HG03565 (cell line): Measurements from ENCODE around the gene DPP7.

Experiments used
- ATAC-seq: cut with Tn5 transposase; IDR thresholded peaks from one replicate; pipeline ENCODE4 v1.9.1; 2021; ENCODE audit warnings: mild to moderate bottlenecking, moderate library complexity; ENCODE audit not compliant: unreplicated experiment

DPP7 gene

GRCh38 chr9:137112564-137113384, 1.8 kb downstream of the DPP7 start:
- no peak for ATAC-seq

DNA sequence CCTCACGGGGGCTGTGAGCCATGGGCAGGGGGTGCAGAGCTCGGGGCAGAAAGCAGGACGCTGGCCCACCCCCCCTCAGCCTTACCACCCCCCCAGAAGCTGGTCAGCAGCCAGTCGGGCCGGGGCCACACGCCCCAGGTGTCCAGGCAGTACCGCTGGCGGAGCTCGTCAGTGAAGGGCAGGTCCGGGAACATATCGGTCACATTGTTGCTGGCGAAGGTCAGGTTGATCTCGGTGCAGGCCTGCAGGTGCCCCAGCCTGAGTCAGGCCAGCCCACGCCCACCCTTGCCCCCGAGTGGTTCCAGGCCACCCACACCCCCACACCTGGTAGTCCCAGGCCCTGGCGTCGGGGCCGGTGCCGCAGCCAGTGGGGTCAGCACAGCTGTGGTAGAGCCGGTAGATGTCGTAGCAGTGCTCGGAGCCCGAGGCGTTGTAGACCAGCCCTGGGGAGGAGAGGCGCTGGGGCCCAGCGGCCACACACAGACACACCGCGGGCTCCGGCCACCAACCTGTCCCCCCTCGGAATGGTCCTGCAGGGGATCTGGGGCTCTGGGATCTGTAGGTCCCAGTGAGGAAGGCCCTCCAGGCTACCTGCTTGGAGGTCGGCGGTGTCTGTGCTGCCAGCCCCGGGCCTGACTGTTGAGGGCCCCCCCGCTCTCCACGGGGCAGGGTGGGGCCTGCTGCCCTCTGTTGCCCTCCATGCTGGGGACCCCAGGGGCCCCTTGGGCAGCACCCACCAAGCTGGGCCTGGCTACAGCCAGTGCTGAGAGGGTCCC, 2.6 kb downstream of the DPP7 start:
- ATAC-seq, result no peak

GRCh38 chr9:137110911-137111787, 3.4 kb downstream of the DPP7 start:
- no peak for ATAC-seq

DNA sequence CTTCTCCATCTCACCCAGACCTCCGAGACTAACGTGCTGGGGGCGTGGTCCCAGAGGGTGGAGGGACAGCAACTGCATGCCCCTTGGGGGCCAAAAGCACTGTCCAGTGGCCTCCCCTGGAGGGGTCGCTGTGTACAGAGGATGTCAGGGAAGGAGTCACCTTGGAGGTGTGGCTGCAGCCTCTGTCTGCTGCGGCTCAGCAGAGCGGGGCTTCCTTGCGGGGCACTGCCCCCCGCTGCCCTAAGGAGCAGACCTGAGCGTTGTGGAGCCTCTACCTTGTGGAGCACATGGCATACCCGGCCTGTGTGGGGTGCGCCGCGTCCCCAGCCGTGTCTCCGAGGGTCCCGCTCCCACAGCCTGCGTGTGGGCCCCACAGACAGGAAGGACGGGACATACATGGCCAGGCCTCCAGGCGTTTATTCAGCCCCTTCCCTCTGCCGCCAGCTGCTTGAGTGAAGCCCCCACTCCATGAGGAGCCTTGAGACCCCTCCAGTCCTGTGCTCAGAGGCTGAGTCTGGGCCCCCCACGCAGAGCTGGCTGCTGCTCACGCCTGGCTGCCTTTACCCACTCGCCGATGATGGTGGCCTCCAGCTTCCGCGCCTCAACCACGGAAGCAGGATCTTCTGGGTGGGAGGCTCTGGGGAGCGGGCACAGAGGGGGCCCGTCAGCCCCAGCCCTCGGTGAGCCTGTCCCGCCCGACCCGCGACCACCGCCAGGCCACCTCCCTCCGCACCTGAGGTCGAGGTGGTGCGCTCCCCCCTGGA, 4.2 kb downstream of the DPP7 start:
- no peak for ATAC-seq

- ATAC-seq, result no peak
These were observed 5.0 kb downstream of the DPP7 start for GRCh38 chr9:137109250-137110146.

DNA sequence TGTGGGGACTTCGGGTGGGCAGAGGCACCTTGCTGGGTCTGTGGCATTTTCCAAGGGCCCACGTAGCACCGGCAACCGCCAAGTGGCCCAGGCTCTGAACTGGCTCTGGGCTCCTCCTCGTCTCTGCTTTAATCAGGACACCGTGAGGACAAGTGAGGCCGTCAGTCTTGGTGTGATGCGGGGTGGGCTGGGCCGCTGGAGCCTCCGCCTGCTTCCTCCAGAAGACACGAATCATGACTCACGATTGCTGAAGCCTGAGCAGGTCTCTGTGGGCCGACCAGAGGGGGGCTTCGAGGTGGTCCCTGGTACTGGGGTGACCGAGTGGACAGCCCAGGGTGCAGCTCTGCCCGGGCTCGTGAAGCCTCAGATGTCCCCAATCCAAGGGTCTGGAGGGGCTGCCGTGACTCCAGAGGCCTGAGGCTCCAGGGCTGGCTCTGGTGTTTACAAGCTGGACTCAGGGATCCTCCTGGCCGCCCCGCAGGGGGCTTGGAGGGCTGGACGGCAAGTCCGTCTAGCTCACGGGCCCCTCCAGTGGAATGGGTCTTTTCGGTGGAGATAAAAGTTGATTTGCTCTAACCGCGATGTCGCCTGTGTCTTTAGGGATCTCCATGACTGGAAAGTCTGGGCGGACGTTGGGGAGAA, 5.8 kb downstream of the DPP7 start:
- no peak for ATAC-seq

- no peak for ATAC-seq
These were observed 6.6 kb downstream of the DPP7 start for GRCh38 chr9:137107982-137108381.

DNA sequence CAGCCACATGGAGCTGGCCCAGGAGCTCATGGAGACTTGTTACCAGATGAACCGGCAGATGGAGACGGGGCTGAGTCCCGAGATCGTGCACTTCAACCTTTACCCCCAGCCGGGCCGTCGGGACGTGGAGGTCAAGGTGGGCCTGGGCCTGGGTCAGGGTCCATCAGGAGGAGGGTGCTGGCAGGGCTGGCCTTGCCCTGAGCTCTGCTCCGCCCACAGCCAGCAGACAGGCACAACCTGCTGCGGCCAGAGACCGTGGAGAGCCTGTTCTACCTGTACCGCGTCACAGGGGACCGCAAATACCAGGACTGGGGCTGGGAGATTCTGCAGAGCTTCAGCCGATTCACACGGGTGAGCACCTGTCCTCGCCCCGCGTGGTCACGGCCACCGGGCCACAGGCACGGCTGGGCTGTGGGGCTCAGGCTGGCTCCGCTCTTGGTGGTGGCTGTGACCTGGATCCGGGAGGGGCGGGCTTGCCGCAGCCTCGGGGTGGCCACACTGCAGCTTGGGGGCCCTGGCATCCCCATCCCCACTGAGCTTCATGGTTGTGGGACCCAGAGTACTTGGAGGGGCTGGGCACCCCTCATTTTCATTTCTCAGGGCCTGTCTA, 7.1 kb downstream of the DPP7 start:
- no peak for ATAC-seq

DNA sequence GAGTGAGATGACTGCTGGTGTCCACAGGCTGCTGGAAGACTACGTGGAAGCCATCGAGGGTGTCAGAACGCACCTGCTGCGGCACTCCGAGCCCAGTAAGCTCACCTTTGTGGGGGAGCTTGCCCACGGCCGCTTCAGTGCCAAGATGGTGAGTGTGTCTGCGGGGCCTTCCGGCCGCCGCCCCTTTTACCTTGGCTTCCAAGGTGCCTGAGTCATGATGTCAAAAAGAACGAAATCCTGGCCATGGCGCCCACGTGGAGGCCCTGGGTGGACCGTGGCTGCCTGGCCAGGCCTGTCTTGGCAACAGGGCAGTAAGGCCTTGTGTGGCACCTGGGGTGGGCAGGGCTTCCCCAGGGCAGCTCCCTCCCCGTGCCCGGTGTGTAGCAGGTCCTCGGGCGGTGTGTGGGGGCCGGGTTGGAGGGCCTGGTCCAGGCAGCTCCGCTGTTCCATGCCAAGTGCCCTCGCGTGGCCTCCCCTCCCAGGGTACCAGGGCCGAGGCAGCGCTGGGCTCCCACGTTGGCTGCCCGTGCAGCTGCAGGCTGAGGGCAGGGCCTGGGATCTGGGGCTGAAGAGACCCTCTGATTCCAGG, 7.8 kb downstream of the DPP7 start:
- no peak for ATAC-seq

- no peak for ATAC-seq
These were observed 8.5 kb downstream of the DPP7 start for GRCh38 chr9:137105814-137106661.

DNA sequence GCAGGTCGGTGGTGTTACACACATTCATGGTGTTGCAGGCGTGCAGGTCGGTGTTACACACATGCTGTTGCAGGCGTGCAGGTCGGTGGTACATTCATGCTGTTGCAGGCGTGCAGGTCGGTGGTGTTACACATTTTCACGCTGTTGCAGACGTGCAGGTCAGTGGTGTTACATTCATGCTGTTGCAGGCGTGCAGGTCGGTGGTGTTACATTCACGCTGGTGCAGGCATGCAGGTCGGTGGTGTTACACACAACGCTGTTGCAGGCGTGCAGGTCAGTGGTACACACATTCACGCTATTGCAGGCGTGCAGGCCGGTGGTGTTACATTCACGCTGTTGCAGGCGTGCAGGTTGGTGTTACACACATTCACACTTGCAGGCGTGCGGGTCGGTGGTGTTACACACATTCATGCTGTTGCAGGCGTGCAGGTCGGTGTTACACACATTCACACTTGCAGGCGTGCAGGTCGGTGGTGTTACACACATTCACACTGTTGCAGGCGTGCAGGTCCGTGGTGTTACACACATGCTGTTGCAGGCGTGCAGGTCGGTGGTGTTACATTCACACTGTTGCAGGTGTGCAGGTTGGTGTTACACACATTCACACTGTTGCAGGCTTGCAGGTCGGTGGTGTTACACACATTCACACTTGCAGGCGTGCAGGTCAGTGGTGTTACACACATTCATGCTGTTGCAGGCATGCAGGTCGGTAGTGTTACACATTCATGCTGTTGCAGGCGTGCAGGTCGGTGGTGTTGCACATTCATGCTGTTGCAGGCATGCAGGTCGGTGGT, 11.1 kb downstream of the DPP7 start:
- no peak for ATAC-seq

- ATAC-seq, result no peak
These were observed 15.3 kb downstream of the DPP7 start for GRCh38 chr9:137099231-137099630.

DNA sequence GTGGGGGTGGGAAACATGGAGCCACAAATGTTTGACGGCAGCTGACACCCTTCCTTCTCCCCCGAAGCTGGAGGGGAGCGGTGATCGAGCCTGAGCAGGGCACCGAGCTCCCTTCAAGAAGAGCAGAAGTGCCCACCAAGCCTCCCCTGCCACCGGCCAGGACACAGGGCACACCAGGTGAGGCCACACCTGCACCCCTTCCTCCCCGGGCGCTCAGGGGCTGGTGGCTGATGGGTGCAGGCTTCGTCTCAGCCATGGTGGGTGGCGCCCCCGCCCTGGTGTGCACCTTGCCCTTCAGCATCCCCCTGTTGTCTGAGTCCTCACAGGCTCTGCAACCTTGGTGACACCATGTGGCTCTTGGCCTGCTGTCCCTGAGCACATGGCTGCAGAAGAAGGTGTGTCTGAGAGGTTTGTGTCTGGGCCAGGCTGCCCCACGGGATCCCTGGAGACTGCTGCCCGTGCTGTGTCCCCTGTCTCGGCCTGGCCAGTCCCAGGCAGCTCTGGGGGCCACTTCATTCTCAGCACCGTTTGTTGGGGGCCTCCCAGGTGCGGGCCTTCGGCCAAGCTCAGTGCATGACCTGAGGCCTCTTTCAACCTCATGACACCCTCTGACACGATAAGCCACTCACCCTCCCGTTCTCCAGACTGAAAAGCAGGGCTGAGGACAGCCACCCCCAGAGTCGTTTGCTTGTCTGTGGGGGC, 16.6 kb downstream of the DPP7 start:
- no peak for ATAC-seq

- ATAC-seq, result no peak
These were observed 17.6 kb downstream of the DPP7 start for GRCh38 chr9:137096785-137097546.
